GM18517 (cell line): ENCODE measurements around the gene BABAM2.

Experiments used
- ATAC-seq: cut with Tn5 transposase; IDR thresholded peaks from one replicate; pipeline ENCODE4 v1.9.1; 2021; ENCODE audit warnings: mild to moderate bottlenecking, moderate library complexity; ENCODE audit not compliant: unreplicated experiment

BABAM2 gene

GRCh38 chr2:28152585-28153280 is 262.2 kb downstream of the BABAM2 start:
- no peak for ATAC-seq

GRCh38 chr2:28153851-28154250 is 263.3 kb downstream of the BABAM2 start:
- ATAC-seq, result no peak

- no peak for ATAC-seq
These were observed 264.6 kb downstream of the BABAM2 start for GRCh38 chr2:28155086-28155485.

- no peak for ATAC-seq
These were observed 265.1 kb downstream of the BABAM2 start for GRCh38 chr2:28155627-28156026.

GRCh38 chr2:28158791-28159190 is 268.3 kb downstream of the BABAM2 start:
- no peak for ATAC-seq

- ATAC-seq, result no peak
These were observed 270.5 kb downstream of the BABAM2 start for GRCh38 chr2:28160986-28161425.

- ATAC-seq, result no peak
These were observed 270.9 kb downstream of the BABAM2 start for GRCh38 chr2:28161466-28161865.

- no peak for ATAC-seq
These were observed 272.0 kb downstream of the BABAM2 start for GRCh38 chr2:28162564-28162963.

- ATAC-seq, result no peak
These were observed 272.5 kb downstream of the BABAM2 start for GRCh38 chr2:28163028-28163427.

GRCh38 chr2:28163627-28164279 is 273.2 kb downstream of the BABAM2 start:
- no peak for ATAC-seq

GRCh38 chr2:28164280-28164801 is 273.8 kb downstream of the BABAM2 start:
- ATAC-seq, result no peak

- ATAC-seq, result no peak
These were observed 274.6 kb downstream of the BABAM2 start for GRCh38 chr2:28165087-28165635.

GRCh38 chr2:28166956-28167355 is 276.4 kb downstream of the BABAM2 start:
- no peak for ATAC-seq

GRCh38 chr2:28168376-28168775 is 277.8 kb downstream of the BABAM2 start:
- ATAC-seq, result no peak

- no peak for ATAC-seq
These were observed 279.0 kb downstream of the BABAM2 start for GRCh38 chr2:28169492-28169891.

GRCh38 chr2:28172114-28172898 is 281.8 kb downstream of the BABAM2 start:
- ATAC-seq, result no peak

GRCh38 chr2:28173377-28173776 is 282.8 kb downstream of the BABAM2 start:
- no peak for ATAC-seq

GRCh38 chr2:28174211-28174610 is 283.7 kb downstream of the BABAM2 start:
- ATAC-seq, result no peak

- no peak for ATAC-seq
These were observed 284.5 kb downstream of the BABAM2 start for GRCh38 chr2:28175028-28175427.

GRCh38 chr2:28178946-28179345 is 288.4 kb downstream of the BABAM2 start:
- no peak for ATAC-seq

GRCh38 chr2:28181801-28182200 is 291.3 kb downstream of the BABAM2 start:
- ATAC-seq, result no peak
